Measurements from ENCODE around the gene TMEM240.

GRCh38 chr1:1534401-1535154 is 5.8 kb downstream of the TMEM240 start:
- TF ChIP-seq CTCF (IDR thresholded peaks at IDR 0.05; ENCODE audit: insufficient read depth, low read depth, low read length) (no peak), EZH2 (IDR thresholded peaks at IDR 0.05; ENCODE audit: insufficient read depth, low read length) (no peak)

All from astrocyte (in vitro differentiated cells and primary cell).